GM23338 (cell line): ENCODE measurements around the gene ST6GALNAC3. TPM values are rescaled to one million over a fixed set of nuclear protein-coding genes. Genes with fewer than 3 reads are reported as not detected.

Experiments
- ATAC-seq: fragments of 200-7000 bp; cut with Tn5 transposase; 3 replicates; pipeline ENCODE4 v1.9.1; 2020
- DNase-seq: peaks from one replicate; pipeline ENCODE4 v3.0.0-alpha.2; 2015; ENCODE audit warnings: low spot score
- H2AFZ ChIP-seq: fragments of 200-600 bp; sonication (generic); 2 replicates; pipeline ENCODE4 v1.8.0; 2016; ENCODE audit warnings: antibody characterized with exemption, mild to moderate bottlenecking, moderate library complexity
- H3F3A ChIP-seq: fragments of 200-600 bp; sonication (generic); replicated peaks from 2 replicates; pipeline ENCODE4 v1.8.0; 2017; ENCODE audit warnings: antibody characterized with exemption, mixed run types, low read depth
- H3K27ac ChIP-seq: fragments of 200-600 bp; sonication (generic); 2 replicates; pipeline ENCODE4 v1.6.1; 2016; ENCODE audit warnings: low read depth
- H3K27me3 ChIP-seq: fragments of 200-600 bp; sonication (generic); 2 replicates; pipeline ENCODE4 v1.8.0; 2016; ENCODE audit warnings: mild to moderate bottlenecking, mixed run types, moderate library complexity; ENCODE audit not compliant: insufficient read depth
- H3K36me3 ChIP-seq: fragments of 200-600 bp; sonication (generic); 2 replicates; pipeline ENCODE4 v1.8.0; 2016; ENCODE audit warnings: mild to moderate bottlenecking; ENCODE audit not compliant: insufficient read depth
- H3K4me1 ChIP-seq: fragments of 200-600 bp; sonication (generic); 2 replicates; pipeline ENCODE4 v1.8.0; 2016; ENCODE audit warnings: mild to moderate bottlenecking, moderate library complexity; ENCODE audit not compliant: insufficient read depth
- H3K4me2 ChIP-seq: fragments of 200-600 bp; sonication (generic); 2 replicates; pipeline ENCODE4 v1.7.1; 2017; ENCODE audit warnings: mixed run types
- H3K4me3 ChIP-seq: fragments of 200-600 bp; sonication (generic); 2 replicates; pipeline ENCODE4 v1.6.1; 2016; ENCODE audit warnings: mixed run types
- H3K79me2 ChIP-seq: fragments of 200-600 bp; sonication (generic); replicated peaks from 2 replicates; pipeline ENCODE4 v1.8.0; 2017; ENCODE audit warnings: mild to moderate bottlenecking; ENCODE audit not compliant: insufficient read depth
- H3K9me2 ChIP-seq: fragments of 200-600 bp; sonication (generic); 2 replicates; pipeline ENCODE4 v1.8.0; 2017; ENCODE audit not compliant: insufficient read depth
- H4K20me1 ChIP-seq: fragments of 200-600 bp; sonication (generic); replicated peaks from 2 replicates; pipeline ENCODE4 v1.8.0; 2017; ENCODE audit warnings: mild to moderate bottlenecking; ENCODE audit not compliant: insufficient read depth
- H3K27ac Mint-ChIP-seq: 2 replicates; pipeline ENCODE4 v1.8.0; 2020; ENCODE audit warnings: inconsistent platforms, mild to moderate bottlenecking, moderate library complexity, mixed read lengths
- H3K27me3 Mint-ChIP-seq: 3 replicates; pipeline ENCODE4 v1.8.0; 2022; ENCODE audit warnings: low read depth, mild to moderate bottlenecking, moderate library complexity, mixed read lengths, inconsistent platforms; ENCODE audit not compliant: insufficient read depth, poor library complexity
- H3K36me3 Mint-ChIP-seq: 3 replicates; pipeline ENCODE4 v1.8.0; 2021; ENCODE audit warnings: low read depth, mild to moderate bottlenecking, inconsistent platforms, moderate library complexity, mixed read lengths
- H3K4me1 Mint-ChIP-seq: 3 replicates; pipeline ENCODE4 v1.8.0; 2020; ENCODE audit warnings: mild to moderate bottlenecking, inconsistent platforms, mixed read lengths
- H3K4me3 Mint-ChIP-seq: 3 replicates; pipeline ENCODE4 v1.8.0; 2021; ENCODE audit warnings: moderate library complexity, mild to moderate bottlenecking, inconsistent platforms, mixed read lengths
- H3K9me3 Mint-ChIP-seq: 3 replicates; pipeline ENCODE4 v1.8.0; 2020; ENCODE audit warnings: moderate library complexity, mild to moderate bottlenecking, inconsistent platforms, mixed read lengths
- CREB1 ChIP-seq: fragments of 250-450 bp; sonication (Bioruptor Pico); IDR thresholded peaks from 2 replicates; pipeline ENCODE4 v1.5.0; 2020; ENCODE audit warnings: low read depth, mild to moderate bottlenecking, moderate library complexity
- CTCF ChIP-seq, 2 experiments: fragments of 200-600 bp in 1 of 2; sonication (generic) in 1 of 2; conservative IDR thresholded peaks; 2 replicates each; pipeline versions ENCODE4 v1.5.1 to v1.6.1; 2016 to 2017; ENCODE audit warnings: antibody characterized with exemption in 2 of 2, low read depth in 2 of 2, mild to moderate bottlenecking in 2 of 2, moderate library complexity in 1 of 2
- ETS1 ChIP-seq: IDR thresholded peaks from 2 replicates; pipeline ENCODE4 v1.6.1; 2016; ENCODE audit warnings: antibody characterized with exemption
- EZH2 ChIP-seq: fragments of 200-600 bp; sonication (generic); IDR thresholded peaks from one replicate; pipeline ENCODE4 v1.8.0; 2017; ENCODE audit warnings: antibody characterized with exemption, mild to moderate bottlenecking, low read depth; ENCODE audit not compliant: unreplicated experiment
- EZH2phosphoT487 ChIP-seq: fragments of 200-600 bp; sonication (generic); IDR thresholded peaks from one replicate; pipeline ENCODE4 v1.8.1; 2018; ENCODE audit warnings: antibody characterized with exemption; ENCODE audit not compliant: unreplicated experiment
- JUNB ChIP-seq: IDR thresholded peaks from one replicate; pipeline ENCODE4 v1.6.1; 2016; ENCODE audit warnings: antibody characterized with exemption; ENCODE audit not compliant: unreplicated experiment
- NANOG ChIP-seq: IDR thresholded peaks from 2 replicates; pipeline ENCODE4 v1.6.1; 2016; ENCODE audit warnings: antibody characterized with exemption, borderline replicate concordance
- POLR2AphosphoS5 ChIP-seq: IDR thresholded peaks from 2 replicates; pipeline ENCODE4 v1.6.1; 2016; ENCODE audit warnings: antibody characterized with exemption, low read depth
- STAT1 ChIP-seq: IDR thresholded peaks from one replicate; pipeline ENCODE4 v1.6.1; 2016; ENCODE audit warnings: antibody characterized with exemption; ENCODE audit not compliant: unreplicated experiment
- ZNF114 ChIP-seq: fragments of 250-450 bp; sonication (Bioruptor Pico); IDR thresholded peaks from 2 replicates; pipeline ENCODE4 v1.5.0; 2020; ENCODE audit warnings: mild to moderate bottlenecking, moderate library complexity
- ZNF331 ChIP-seq: fragments of 250-450 bp; sonication (Bioruptor Pico); IDR thresholded peaks from 2 replicates; pipeline ENCODE4 v1.5.0; 2020; ENCODE audit warnings: low read depth, mild to moderate bottlenecking, moderate library complexity
- ZNF462 ChIP-seq: fragments of 250-450 bp; sonication (Bioruptor Pico); IDR thresholded peaks from 2 replicates; pipeline ENCODE4 v1.5.0; 2020; ENCODE audit warnings: mild to moderate bottlenecking, moderate library complexity
- polyA plus RNA-seq: library from polyadenylated mRNA; unstranded; fragments of >200 nt; fragmentation: Nextera tagmentation; extraction: Ambion mirVana; gene quantifications from 2 replicates; pipeline ENCODE4 v1.2.1, GENCODE V29; 2016
- total RNA-seq: library from RNA; depleted of rRNA; stranded (reverse); fragments of >200 nt; shearing (Covaris generic); gene quantifications from 2 replicates; pipeline ENCODE4 v1.2.3, GENCODE V29; 2014
- TF ChIP-seq, protein P1 (sequence below): IDR thresholded peaks from one replicate; pipeline ENCODE4 v1.6.1; 2018; ENCODE audit warnings: antibody characterized with exemption; ENCODE audit not compliant: unreplicated experiment

Gene ST6GALNAC3
- total and polyA plus RNA-seq, 2 experiments from 2014 or later = 4.7 to 11.6 TPM

DNA sequence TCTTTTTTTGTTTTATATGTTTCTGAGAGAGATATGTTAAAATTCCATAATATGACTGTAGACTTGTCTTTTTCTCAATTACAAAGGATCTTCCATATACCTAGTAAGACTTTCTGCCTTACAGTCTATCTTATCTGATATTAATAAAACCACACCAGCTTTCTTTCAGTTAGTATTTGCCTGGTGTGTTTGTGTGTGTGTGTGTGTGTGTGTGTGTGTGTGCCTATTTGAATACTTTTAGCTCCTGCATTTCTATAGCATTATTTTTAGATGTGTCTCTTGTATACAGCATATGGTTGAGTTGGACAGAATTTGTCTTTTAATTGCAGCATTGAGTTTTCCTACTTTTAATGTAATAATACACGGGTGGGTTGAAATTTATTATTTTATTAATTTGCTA, 27.5 kb downstream of the ST6GALNAC3 start:
- no peak for TF ChIP-seq ZNF331 (CRISPR knock-in tag)
- TF ChIP-seq NANOG = no peak
- no peak for TF ChIP-seq EZH2
- no peak for TF ChIP-seq ZNF114 (CRISPR knock-in tag)
- TF ChIP-seq EZH2phosphoT487 = no peak
- TF ChIP-seq, protein P1, sequence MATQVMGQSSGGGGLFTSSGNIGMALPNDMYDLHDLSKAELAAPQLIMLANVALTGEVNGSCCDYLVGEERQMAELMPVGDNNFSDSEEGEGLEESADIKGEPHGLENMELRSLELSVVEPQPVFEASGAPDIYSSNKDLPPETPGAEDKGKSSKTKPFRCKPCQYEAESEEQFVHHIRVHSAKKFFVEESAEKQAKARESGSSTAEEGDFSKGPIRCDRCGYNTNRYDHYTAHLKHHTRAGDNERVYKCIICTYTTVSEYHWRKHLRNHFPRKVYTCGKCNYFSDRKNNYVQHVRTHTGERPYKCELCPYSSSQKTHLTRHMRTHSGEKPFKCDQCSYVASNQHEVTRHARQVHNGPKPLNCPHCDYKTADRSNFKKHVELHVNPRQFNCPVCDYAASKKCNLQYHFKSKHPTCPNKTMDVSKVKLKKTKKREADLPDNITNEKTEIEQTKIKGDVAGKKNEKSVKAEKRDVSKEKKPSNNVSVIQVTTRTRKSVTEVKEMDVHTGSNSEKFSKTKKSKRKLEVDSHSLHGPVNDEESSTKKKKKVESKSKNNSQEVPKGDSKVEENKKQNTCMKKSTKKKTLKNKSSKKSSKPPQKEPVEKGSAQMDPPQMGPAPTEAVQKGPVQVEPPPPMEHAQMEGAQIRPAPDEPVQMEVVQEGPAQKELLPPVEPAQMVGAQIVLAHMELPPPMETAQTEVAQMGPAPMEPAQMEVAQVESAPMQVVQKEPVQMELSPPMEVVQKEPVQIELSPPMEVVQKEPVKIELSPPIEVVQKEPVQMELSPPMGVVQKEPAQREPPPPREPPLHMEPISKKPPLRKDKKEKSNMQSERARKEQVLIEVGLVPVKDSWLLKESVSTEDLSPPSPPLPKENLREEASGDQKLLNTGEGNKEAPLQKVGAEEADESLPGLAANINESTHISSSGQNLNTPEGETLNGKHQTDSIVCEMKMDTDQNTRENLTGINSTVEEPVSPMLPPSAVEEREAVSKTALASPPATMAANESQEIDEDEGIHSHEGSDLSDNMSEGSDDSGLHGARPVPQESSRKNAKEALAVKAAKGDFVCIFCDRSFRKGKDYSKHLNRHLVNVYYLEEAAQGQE = no peak
- no peak for TF ChIP-seq STAT1
- no peak for TF ChIP-seq CREB1 (CRISPR knock-in tag)
- no peak for TF ChIP-seq ETS1
- no peak for TF ChIP-seq JUNB
- no peak for TF ChIP-seq CTCF (conservative IDR thresholded peaks at IDR 0.05; ENCODE audit: low read depth in 2 of 2)
- no peak for TF ChIP-seq ZNF462
- no peak for TF ChIP-seq POLR2AphosphoS5
- no peaks in the 10 kb centered on the region for H3F3A ChIP-seq
- no peaks in the 10 kb centered on the region for H3K9me2 ChIP-seq
- ATAC-seq = no peak
- DNase-seq = no peak
- no peak overlapping the region for H3K4me3 ChIP-seq
- peaks cover 54% of the 10 kb centered on the region for H3K4me1 Mint-ChIP-seq
- peaks cover 2% of the 10 kb centered on the region for H3K27me3 Mint-ChIP-seq
- H3K27ac ChIP-seq = no peak overlapping the region
- H3K79me2 ChIP-seq = peaks cover 16% of the 10 kb centered on the region; the same call in 1 of the 2 replicates
- H3K27me3 ChIP-seq = no peaks in the 10 kb centered on the region
- no peak overlapping the region for H3K27ac Mint-ChIP-seq
- H3K9me3 Mint-ChIP-seq = no peaks in the 10 kb centered on the region
- H3K36me3 ChIP-seq = no peaks in the 10 kb centered on the region
- H3K36me3 Mint-ChIP-seq = peaks cover 6% of the 10 kb centered on the region; the same call in 1 of the 3 replicates
- H3K4me1 ChIP-seq = peaks cover 21% of the 10 kb centered on the region
- no peak overlapping the region for H2AFZ ChIP-seq
- no peak overlapping the region for H3K4me2 ChIP-seq
- H4K20me1 ChIP-seq = no peaks in the 10 kb centered on the region
- H3K4me3 Mint-ChIP-seq = no peak overlapping the region
